OCI-LY3 (cell line): Measurements from ENCODE around the gene SNRNP35.
"Not testable (repeated sequence)": the region's sequence is repeated elsewhere in the genome, so short reads cannot be mapped to it uniquely, and the experiment has no call there.

Experiments used
- EZH2phosphoT487 ChIP-seq: fragments of 200-600 bp; shearing (Covaris generic); IDR thresholded peaks from 2 replicates; pipeline ENCODE4 v1.6.1; 2018; ENCODE audit warnings: antibody characterized with exemption, mixed run types, low read depth
- TF ChIP-seq, protein P1 (sequence below): fragments of 200-600, 300-600 bp; sonication (generic); IDR thresholded peaks from 2 replicates; pipeline ENCODE4 v1.5.1; 2014; ENCODE audit warnings: antibody characterized with exemption, low read length, low read depth

DNA sequence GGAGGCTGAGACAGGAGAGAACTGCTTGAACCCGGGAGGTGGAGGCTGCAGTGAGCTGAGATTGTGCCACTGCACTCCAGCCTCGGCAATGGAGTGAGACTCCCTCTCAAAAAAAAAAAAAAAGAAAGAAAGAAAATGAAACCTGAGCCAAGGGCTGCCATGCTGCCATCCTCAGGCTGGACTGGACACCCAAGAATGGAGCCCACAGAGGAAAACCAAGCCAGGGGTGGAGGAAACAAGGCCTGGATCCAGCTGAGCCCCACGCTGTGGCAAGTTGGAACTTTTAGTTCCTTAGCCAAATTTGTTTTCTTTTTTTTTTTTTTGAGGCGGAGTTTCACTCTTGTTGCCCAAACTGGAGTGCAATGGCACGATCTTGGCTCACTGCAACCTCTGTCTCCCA, 23.3 kb downstream of the SNRNP35 start:
- TF ChIP-seq, protein P1, sequence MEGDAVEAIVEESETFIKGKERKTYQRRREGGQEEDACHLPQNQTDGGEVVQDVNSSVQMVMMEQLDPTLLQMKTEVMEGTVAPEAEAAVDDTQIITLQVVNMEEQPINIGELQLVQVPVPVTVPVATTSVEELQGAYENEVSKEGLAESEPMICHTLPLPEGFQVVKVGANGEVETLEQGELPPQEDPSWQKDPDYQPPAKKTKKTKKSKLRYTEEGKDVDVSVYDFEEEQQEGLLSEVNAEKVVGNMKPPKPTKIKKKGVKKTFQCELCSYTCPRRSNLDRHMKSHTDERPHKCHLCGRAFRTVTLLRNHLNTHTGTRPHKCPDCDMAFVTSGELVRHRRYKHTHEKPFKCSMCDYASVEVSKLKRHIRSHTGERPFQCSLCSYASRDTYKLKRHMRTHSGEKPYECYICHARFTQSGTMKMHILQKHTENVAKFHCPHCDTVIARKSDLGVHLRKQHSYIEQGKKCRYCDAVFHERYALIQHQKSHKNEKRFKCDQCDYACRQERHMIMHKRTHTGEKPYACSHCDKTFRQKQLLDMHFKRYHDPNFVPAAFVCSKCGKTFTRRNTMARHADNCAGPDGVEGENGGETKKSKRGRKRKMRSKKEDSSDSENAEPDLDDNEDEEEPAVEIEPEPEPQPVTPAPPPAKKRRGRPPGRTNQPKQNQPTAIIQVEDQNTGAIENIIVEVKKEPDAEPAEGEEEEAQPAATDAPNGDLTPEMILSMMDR, result not testable (repeated sequence)
- not testable (repeated sequence) for TF ChIP-seq EZH2phosphoT487
